Left hindlimb (tissue), 1 donor: Measurements from ENCODE around the gene MMD.
"Not testable (repeated sequence)": the region's sequence is repeated elsewhere in the genome, so short reads cannot be mapped to it uniquely, and the experiment has no call there.

Experiments
- DNase-seq: peaks from one replicate; pipeline ENCODE4 v3.0.0-alpha.2; 2018

The MMD gene

DNA sequence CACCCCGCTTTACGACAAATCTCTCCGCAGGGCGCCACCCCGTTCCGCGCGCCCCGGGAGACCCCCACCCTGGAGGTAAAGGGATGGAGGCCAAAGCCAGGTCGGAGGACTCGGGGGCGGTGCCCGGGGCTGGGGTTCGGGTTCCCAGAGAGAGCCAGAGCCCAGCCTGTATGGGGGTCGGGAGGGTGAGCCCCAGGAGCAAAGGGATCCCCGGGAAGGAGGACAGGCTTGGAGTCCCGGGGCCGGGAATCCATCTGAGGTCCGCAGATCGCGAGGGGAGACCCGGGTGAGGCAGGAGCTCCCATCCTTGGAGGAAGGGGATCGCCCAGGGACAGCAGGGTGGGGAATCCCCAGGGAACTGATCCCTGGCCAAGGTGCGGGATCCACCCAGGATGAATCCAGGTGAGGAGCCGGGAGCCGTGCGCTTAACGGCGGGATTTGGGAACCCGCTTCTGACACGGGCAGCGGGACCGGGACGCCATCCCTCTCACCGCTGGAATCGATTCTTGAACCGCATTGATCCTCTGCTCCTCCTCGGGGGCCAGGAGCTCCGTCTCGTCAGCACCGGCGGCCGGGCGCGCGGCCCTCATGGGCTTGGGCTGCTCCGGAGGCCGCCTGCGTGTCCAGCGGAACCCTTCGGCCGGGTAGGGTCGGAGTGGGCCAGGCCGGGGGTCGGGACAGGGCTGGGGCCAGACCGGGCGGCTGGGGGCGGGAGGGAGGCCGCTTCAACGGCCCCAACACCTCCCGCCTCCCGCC, at the start of gene MMD:
Gene MMD (minus strand): TSS at position 657 of the 756 bp plus-strand sequence. CDS start 140 bp downstream, at position 517.
- DNase-seq, result peak; percentile 52

GRCh38 chr17:55466671-55467070, 45.0 kb upstream of the MMD start:
- no peak for DNase-seq

DNA sequence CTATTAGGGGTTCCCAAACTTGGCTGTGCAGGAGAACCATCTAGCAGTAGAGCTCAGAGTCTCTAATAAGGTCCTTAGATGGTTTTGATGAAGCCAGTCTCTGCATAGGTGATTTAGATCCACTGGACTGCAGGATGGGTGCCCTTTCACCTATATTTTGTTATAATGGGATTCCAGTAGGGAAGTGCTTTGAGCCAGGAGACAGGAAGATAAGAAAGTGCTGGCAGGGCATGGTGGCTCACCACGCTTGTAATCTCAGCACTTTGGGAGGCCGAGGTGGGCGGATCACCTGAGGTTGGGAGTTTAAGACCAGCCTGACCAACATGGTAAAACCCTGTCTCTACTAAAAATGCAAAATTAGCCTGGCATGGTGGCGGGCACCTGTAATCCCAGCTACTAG, 44.1 kb upstream of the MMD start:
- DNase-seq, result not testable (repeated sequence)

DNA sequence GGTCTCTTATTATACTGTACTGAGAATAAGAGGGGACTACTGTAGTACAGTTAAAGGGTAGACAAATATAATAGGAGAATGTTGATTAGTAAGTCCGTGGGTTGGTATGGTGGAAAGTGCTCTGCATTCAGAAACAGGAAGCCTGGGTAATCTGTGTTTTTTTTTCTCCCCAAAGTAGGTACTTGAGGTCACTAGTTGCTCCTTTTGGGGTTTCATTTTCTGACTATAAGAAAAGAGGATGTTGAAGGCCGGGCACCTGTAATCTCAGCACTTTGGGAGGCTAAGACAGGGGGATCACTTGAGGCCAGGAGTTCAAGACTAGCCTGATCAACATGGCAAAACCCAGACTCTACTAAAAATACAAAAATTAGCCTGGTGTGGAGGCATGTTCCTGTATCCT, 42.0 kb upstream of the MMD start:
- no peak for DNase-seq

GRCh38 chr17:55462711-55463110, 41.1 kb upstream of the MMD start:
- DNase-seq, result no peak

DNA sequence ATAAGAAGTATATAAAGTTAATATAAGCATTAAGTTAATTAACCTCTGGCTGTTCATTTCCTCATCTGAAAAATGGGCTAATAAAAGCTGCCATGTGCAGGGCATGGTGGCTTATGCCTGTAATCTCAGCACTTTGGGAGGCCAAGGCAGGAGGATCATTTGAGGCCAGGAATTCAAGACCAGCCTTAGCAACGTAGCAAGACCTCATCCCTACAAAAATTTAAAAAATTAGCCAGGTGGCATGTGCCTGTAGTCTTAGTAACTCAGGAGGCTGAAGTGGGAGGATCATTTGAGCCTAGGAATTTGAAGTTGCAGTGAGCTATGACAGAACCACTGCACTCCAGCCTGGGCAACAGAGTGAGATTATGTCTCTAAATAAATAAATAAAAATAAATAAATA, 40.6 kb upstream of the MMD start:
- no peak for DNase-seq

- DNase-seq, result no peak
Observed at GRCh38 chr17:55458978-55459377, 37.3 kb upstream of the MMD start.

DNA sequence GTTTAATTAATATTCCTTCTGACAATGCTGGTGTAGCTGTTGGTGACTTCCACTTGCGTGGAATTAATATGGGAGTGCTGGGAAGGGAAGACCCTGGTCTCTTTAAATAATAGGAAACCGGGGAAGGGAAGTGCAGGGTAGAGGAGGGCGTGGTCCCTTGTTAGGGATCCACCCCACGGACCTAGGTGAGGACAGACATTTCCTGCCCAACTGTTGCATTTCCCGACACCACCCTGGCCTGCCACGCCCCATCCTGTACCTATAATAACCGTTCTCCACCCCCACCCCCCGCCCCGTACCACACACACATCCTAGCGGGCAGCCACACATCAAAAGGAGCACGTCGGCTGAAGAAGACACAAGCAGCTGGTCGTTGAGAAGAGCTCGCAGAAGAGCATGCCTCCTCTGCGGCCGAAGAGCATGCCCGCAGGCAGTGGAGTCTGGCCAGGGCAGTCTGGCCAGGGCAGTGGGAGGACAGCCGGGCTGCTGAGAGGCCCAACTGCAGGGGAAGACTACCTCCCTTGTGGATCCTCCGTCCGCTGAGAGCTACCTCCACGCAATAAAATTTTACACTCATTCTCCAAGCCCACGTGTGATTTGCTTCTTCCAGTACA, 36.8 kb upstream of the MMD start:
- DNase-seq, result no peak

DNA sequence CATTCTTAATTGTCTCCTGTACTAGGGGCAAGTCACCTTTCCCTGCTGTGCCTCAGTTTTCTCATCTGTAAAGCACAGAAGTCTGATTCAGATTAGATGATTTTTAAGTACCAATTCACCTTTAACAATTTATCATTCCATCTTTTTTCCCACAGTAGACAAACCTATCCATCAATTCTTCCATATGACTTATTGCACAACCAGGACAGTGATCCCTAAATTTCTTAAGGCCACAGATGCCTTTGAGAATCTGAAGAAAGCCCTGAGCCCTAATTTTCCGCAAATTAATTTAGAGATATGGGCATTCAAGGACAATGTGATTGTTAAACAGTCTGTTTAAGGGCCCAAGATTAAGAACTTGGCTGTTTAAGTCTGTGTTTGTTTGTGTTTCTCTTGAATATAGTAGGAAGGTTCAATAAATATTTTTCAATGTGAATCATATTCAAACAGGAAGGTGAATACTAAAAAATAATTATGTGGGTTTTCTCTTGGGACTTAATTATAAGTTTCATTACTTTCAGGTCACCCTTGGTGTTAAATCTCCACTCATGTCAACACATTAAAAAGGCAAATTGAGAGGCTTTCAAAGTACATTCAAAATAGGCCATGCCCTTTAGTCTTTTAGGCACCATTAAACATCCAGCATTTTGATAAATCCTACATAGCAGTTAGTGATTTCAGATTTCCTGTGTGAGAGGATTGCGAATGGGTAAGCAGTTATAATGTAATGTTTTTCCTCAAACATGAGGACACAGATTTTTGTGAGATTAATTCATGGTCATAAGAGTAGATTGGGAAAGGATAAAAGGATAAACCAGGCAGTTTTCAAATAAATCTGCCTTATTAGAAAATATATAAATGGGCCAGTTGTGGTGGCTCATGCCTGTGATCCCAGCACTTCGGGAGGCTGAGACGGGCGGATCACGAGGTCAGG, 34.9 kb upstream of the MMD start:
- no peak for DNase-seq

GRCh38 chr17:55454906-55455474, 33.4 kb upstream of the MMD start:
- no peak for DNase-seq

DNA sequence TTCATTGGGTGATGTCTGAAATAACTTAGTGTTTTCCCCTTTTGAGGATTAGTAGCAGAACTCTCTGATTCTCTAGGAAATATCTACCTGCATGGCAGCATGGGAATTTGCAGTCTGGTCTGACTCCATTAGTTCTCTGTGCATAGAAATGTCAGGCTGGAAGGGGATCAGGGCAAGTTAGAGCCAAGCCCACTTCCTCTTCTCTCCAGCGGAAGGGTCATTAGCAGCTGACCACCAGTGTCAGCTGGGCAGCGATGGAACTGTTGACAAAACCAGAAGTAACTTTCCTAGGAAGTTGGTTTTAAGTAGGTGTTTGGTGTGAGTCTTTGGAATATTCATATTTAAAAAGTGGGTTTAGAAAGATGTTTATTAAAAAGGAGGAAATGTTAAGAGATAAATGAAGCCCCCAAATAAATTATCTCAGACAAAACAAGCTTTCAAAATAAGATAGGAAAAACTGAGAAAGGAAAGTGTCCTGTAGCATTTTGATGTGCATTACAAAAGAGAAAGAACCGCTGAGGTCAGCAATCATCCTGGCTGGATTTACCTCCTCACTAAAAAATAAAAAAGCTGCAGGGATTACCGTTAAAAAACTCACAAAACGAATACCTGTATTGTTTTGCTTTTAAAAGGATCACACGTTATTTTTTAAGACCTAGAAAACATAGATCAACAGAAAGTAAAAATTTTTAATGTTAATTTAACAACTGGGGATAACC, 32.4 kb upstream of the MMD start:
- DNase-seq, result no peak

DNA sequence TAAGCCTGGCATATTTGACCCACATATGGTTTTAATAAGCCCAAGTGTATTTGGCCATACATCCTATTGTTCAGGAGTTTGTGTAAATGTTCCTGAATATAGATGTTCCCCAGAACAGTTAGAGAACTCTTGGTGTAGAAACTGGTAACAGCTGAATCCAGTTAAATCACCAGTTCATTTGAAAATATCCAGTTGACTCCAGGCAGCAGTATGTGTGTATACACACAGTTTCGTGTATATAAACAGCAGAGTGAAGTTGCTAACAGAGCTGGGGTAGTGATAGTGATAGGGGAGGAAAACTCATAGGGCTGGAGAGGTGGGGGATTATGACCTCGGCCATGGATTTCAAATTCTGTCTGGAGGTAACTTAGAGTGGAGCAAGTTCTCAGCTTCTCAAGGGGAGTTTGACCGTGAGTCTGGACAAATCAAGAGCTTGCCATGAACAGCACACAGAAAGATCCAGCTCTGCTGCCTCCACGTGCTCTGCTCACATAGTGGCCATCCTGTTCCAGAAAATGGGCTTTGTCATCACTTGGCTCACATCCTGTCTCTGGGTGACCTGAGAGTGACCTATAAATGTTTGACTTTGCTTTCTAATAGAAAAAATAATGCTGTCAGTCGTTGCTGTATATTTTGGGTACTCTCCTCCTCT, 30.6 kb upstream of the MMD start:
- DNase-seq, result no peak

DNA sequence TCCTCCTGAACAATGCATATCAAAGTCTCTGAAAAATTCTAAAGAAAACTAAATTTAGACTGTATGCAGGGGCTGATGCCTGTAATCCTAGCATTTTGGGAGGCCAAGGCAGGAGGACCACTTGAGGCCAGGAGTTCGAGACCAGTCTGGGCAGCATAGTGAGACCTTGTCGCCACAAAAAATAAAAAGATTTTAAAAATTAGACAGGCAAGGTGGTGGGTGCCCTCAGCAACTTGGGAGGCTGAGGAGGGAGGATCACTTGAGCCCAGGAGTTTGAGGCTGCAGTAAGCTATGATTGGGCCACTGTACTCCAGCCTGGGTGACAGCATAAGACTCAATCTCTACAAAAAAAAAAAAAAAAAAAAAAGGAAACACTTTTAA, 30.1 kb upstream of the MMD start:
- no peak for DNase-seq

DNA sequence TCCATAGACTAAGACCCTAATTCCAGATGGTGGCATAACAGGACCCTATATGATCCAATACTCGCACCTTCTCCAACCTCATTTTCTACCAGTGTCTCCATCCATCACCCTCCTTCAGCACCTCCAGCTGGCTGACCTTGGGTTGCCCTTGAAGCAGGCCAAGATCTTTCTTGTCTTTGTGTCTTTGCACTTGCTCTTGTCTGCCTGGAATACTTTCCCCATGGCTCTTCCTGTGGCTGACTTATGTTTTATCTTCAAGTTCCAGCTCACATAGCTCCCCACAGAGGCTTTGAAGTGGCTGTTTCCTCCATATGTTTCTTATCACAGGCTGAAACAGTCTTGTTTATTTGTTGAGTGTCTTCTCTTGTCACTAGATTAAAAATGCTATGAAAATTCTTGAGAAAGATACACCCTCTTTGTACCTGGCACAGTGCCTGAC, 29.6 kb upstream of the MMD start:
- DNase-seq, result no peak

- DNase-seq, result no peak
Observed at GRCh38 chr17:55450232-55450825, 28.7 kb upstream of the MMD start.

GRCh38 chr17:55448681-55449080, 27.0 kb upstream of the MMD start:
- no peak for DNase-seq

- no peak for DNase-seq
Observed at GRCh38 chr17:55446581-55447205, 25.1 kb upstream of the MMD start.

DNA sequence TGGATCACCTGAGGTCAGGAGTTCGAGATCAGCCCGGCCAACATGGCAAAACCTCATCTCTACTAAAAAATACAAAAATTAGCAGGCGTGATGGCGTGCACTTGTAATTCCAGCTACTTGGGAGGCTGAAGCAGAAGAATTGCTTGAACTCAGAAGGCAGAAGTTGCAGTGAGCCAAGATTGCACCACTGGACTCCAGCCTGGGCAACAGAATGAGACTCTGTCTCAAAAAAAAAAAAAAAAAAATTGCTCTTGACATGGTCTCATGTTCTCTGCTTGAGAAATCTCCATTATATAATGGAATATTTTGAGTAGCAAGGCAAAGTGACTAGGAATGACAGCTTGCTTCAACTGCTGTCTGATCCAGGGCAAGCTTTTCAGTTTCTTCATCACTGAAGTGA, 24.4 kb upstream of the MMD start:
- DNase-seq, result not testable (repeated sequence)

DNA sequence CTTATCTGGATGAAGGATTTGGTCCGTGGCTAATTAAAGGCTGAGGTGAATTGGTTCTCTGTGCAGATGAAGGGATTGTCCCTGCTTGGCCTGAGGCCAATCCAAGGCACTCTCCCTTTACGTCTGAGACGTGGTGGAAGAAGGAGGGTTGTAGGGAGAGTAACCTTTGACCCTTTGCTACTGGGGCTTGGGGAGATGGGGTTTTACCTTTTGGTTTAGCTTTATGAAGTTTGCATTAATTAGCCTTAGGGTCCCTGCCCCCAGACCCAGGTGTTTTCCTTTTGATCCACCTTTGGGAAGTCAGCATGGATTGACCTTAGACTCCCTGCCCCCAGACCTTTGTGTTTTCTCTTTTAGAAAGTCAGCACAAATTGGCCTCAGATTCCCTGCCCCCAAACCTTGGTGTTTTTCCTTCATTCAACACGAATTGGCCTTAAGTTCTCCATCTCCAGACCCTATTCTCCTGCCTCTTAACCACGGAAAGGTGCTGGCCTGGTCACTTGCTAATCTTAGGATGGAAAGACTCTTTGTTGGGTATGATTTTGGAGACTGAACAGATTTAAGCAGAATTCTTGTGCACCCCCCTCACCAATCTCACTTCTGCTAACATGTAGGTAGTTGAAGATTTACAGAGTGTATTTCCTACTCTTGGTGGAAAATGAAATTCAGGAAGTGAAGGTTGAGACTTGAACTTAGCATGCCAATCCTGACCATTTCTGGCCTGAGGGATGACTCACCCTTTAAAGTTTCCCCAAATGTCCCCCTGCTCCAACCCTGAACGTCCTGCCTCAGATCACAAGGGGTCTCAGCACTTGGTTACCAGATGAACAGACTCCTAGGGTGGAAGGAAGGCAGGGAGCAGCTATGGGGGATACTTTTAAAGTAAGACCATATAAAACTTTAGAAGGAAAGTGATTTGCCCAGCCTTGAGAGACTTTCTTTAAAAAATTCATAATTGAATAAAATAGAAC, 23.1 kb upstream of the MMD start:
- DNase-seq, result no peak

GRCh38 chr17:55443904-55444303, 22.3 kb upstream of the MMD start:
- no peak for DNase-seq
